Measurements from ENCODE around the gene DNASE1.

DNASE1 gene

DNA sequence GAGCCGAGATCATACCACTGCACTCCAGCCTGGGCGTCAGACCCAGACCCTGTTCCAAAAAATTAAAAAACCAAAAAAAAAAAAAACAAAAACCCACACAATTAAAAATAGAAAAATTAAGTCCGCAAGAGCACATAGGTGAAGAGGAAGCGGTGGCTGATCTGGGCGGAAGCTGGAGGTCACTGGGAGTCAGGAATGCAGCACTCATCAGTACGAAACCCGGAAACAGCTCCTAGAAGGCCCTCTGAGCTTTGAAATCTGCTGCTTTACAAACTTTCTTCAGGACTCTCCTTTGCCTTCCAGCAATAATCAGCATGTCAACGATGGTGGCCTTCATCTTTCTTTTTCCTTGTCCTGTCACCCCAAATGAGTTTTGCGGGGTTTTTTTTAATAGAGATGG, 33.3 kb downstream of the DNASE1 start:
- Histone ChIP-seq H3K27ac (no peak overlapping the region), H3K4me3 (ENCODE audit: low read depth, low read length) (no peak overlapping the region), H3K9me3 (ENCODE audit: severe bottlenecking) (no peaks in the 10 kb centered on the region), H3K36me3 (peaks cover 71% of the 10 kb centered on the region), H3K27me3 (ENCODE audit: insufficient read depth, low read depth, severe bottlenecking) (no peaks in the 10 kb centered on the region)
- TF ChIP-seq, protein P1, sequence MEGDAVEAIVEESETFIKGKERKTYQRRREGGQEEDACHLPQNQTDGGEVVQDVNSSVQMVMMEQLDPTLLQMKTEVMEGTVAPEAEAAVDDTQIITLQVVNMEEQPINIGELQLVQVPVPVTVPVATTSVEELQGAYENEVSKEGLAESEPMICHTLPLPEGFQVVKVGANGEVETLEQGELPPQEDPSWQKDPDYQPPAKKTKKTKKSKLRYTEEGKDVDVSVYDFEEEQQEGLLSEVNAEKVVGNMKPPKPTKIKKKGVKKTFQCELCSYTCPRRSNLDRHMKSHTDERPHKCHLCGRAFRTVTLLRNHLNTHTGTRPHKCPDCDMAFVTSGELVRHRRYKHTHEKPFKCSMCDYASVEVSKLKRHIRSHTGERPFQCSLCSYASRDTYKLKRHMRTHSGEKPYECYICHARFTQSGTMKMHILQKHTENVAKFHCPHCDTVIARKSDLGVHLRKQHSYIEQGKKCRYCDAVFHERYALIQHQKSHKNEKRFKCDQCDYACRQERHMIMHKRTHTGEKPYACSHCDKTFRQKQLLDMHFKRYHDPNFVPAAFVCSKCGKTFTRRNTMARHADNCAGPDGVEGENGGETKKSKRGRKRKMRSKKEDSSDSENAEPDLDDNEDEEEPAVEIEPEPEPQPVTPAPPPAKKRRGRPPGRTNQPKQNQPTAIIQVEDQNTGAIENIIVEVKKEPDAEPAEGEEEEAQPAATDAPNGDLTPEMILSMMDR (IDR thresholded peaks at IDR 0.05; ENCODE audit: low read depth, low read length), result no peak
- DNase-seq, result no peak

DNA sequence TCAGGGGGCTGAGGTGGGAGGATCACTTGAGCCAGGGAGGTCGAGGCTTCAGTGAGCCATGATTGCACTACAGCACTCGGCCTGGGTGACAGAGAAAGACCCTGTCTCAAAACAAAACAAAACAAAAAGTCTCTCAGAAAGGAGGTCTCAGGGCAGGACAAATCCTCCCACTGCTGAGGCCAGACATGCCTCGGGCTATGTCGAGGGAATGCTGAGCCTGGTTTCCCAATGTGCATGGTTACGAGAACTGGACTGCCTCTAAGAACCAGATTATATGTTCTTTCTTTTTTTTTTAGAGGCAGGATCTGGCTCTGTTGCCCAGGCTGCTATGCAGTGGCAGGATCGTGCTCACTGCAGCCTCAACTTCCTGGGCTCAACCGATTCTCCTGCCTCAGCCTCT, 35.2 kb downstream of the DNASE1 start:
- DNase-seq, result no peak

DNA sequence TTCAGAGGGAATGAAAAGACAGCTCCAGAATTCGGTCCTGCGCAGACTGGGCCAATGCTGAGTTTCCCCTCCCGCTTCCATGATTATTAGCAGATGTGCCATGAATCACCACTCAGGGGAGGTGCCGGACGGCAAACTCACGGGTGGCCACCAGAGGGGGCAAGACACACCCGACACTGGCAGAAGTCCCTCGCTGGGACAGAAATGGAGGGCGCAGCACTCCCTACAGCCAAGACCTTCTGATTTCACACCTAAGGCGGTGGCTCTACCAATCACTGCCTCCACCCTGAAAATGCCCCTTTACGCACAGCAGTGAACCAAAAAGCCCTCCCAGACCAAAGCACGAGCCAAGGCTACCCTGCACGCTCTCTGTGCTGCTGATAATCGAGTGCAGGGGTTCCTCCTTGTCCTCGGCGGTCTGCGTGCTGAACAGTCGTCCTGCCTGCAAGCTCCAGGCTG, 36.0 kb downstream of the DNASE1 start:
- no peak overlapping the region for H3K4me3 ChIP-seq (ENCODE audit: low read depth, low read length)
- DNase-seq, result peak; percentile 91
- TF ChIP-seq, protein P1 (IDR thresholded peaks at IDR 0.05; ENCODE audit: low read depth, low read length), result peak; percentile 92

More for the DNA sequence above, 35.2 kb downstream of the DNASE1 start:
- Histone ChIP-seq H3K27ac (no peak overlapping the region), H3K36me3 (peaks cover 60% of the 10 kb centered on the region), H3K27me3 (ENCODE audit: insufficient read depth, low read depth, severe bottlenecking) (no peaks in the 10 kb centered on the region), H3K4me3 (ENCODE audit: low read depth, low read length) (no peak overlapping the region), H3K9me3 (ENCODE audit: severe bottlenecking) (no peaks in the 10 kb centered on the region)
- TF ChIP-seq, protein P1 (IDR thresholded peaks at IDR 0.05; ENCODE audit: low read depth, low read length), result no peak

DNA sequence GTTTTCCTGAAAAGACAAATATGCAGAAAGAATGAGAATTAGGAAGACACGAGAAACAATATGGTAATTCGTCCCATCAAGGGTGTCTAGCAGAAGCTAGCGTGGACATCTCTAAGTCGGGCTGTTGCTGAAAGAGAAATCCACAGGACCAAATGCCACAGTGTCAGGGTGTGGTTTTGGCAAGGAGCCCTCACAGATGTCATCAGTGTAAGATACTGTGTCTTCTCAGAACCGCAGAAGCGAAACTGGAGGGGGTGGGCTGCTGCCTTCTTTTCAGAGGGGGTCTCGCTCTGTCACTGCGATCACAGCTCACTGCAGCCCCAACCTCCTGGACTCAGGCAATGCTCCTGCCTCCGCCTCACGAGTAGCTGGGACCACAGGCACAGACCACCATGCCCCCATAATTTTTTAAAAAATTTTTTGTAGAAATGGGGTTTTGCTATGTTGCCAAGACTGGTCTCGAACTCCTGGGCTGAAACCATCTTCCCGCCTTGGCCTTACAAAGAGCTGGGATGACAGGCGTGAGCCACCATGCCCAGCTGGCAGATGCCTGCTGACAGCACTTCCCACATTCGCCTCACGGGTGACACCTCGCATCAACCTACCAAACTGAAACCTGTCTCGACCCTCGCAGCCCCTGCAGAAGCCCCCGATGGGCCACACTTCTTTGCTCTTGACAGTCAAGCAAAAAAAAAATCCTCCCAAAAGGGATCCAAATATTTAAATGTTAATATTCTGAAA, 36.7 kb downstream of the DNASE1 start:
- peaks cover 50% of the 10 kb centered on the region for H3K36me3 ChIP-seq
- H3K4me3 ChIP-seq (ENCODE audit: low read depth, low read length), result no peak overlapping the region
- no peak for DNase-seq
- no peaks in the 10 kb centered on the region for H3K9me3 ChIP-seq (ENCODE audit: severe bottlenecking)
- TF ChIP-seq, protein P1 (IDR thresholded peaks at IDR 0.05; ENCODE audit: low read depth, low read length), result 0 out of 2 replicates have a peak, but pooled peaks have one; percentile 2
- no peaks in the 10 kb centered on the region for H3K27me3 ChIP-seq (ENCODE audit: insufficient read depth, low read depth, severe bottlenecking)
- no peak overlapping the region for H3K27ac ChIP-seq

More for the DNA sequence above, 36.0 kb downstream of the DNASE1 start:
- H3K9me3 ChIP-seq (ENCODE audit: severe bottlenecking), result no peaks in the 10 kb centered on the region
- H3K36me3 ChIP-seq, result peaks cover 57% of the 10 kb centered on the region
- no peaks in the 10 kb centered on the region for H3K27me3 ChIP-seq (ENCODE audit: insufficient read depth, low read depth, severe bottlenecking)
- no peak overlapping the region for H3K27ac ChIP-seq

DNA sequence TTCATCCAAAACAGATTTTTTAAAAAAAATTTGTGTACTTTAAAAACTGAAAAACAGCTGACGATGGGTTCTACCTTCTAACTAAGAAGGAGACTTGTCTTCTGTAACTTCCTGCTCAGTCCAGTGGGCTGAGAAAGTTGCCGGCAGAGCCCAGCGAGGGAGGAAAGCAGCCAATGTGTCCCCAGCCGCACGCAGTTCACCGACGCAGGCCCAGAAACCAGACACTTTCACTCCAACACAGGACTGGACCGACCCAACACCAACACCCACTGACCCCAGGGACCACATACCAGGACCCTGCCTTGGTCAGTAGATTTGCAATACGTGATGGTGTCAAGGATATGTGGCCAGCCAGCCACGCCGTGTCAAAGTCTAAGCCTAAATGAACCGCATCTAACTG, 37.3 kb downstream of the DNASE1 start:
- no peak for DNase-seq
- Histone ChIP-seq H3K27me3 (ENCODE audit: insufficient read depth, low read depth, severe bottlenecking) (no peaks in the 10 kb centered on the region), H3K36me3 (peaks cover 44% of the 10 kb centered on the region), H3K9me3 (ENCODE audit: severe bottlenecking) (no peaks in the 10 kb centered on the region), H3K27ac (no peak overlapping the region), H3K4me3 (ENCODE audit: low read depth, low read length) (no peak overlapping the region)
- TF ChIP-seq, protein P1 (IDR thresholded peaks at IDR 0.05; ENCODE audit: low read depth, low read length), result no peak

Measured in WERI-Rb-1 (cell line).